HCT116 (cell line): ENCODE results near the gene P3H4.

Experiments used
- CEBPB ChIP-seq: IDR thresholded peaks from 2 replicates; pipeline ENCODE4 v1.6.1; 2012; ENCODE audit warnings: low read depth
- EGR1 ChIP-seq: IDR thresholded peaks from 2 replicates; pipeline ENCODE4 v1.6.1; 2012; ENCODE audit warnings: low read depth
- ELF1 ChIP-seq: IDR thresholded peaks from 2 replicates; pipeline ENCODE4 v1.6.1; 2012; ENCODE audit warnings: low read depth, borderline replicate concordance
- EZH2 ChIP-seq: fragments of 200-600 bp; sonication (generic); IDR thresholded peaks from 2 replicates; pipeline ENCODE4 v1.6.1; 2017; ENCODE audit warnings: antibody characterized with exemption, mixed run types
- JUND ChIP-seq: IDR thresholded peaks from 2 replicates; pipeline ENCODE4 v1.6.1; 2012
- POLR2A ChIP-seq: IDR thresholded peaks from 2 replicates; pipeline ENCODE4 v1.7.0; 2011; ENCODE audit warnings: borderline replicate concordance; ENCODE audit not compliant: insufficient read depth, insufficient read length; ENCODE audit errors: extremely low read depth
- POLR2AphosphoS5 ChIP-seq: IDR thresholded peaks from 2 replicates; pipeline ENCODE4 v1.6.1; 2011; ENCODE audit warnings: mild to moderate bottlenecking, low read depth, low read length, moderate library complexity
- RAD21 ChIP-seq: IDR thresholded peaks from 2 replicates; pipeline ENCODE4 v1.6.1; 2012; ENCODE audit warnings: low read depth, mild to moderate bottlenecking
- SRF ChIP-seq: IDR thresholded peaks from 2 replicates; pipeline ENCODE4 v1.6.1; 2012; ENCODE audit warnings: low read depth
- ZBTB33 ChIP-seq: IDR thresholded peaks from 2 replicates; pipeline ENCODE4 v1.6.1; 2011; ENCODE audit warnings: mild to moderate bottlenecking, low read length, moderate library complexity; ENCODE audit not compliant: insufficient replicate concordance; ENCODE audit errors: extremely low read depth
- TF ChIP-seq, protein P1 (sequence below), 3 experiments: fragments of 200-600 bp in 1 of 3; sonication (generic) in 1 of 3; IDR thresholded peaks in 2 of 3; conservative IDR thresholded peaks in 1 of 3; 2 replicates each; pipeline ENCODE4 v1.5.1; 2012 to 2017; ENCODE audit warnings: low read depth in 2 of 3, low read length in 2 of 3, antibody characterized with exemption in 1 of 3, borderline replicate concordance in 1 of 3, control low read depth in 1 of 3, mild to moderate bottlenecking in 1 of 3, mixed read lengths in 1 of 3, mixed run types in 1 of 3, moderate library complexity in 1 of 3; ENCODE audit not compliant: insufficient read depth in 1 of 3
- TF ChIP-seq, protein P2 (sequence below): IDR thresholded peaks from 2 replicates; pipeline ENCODE4 v1.6.1; 2012
- TF ChIP-seq, protein P3 (sequence below): IDR thresholded peaks from 2 replicates; pipeline ENCODE4 v1.6.1; 2012

DNA sequence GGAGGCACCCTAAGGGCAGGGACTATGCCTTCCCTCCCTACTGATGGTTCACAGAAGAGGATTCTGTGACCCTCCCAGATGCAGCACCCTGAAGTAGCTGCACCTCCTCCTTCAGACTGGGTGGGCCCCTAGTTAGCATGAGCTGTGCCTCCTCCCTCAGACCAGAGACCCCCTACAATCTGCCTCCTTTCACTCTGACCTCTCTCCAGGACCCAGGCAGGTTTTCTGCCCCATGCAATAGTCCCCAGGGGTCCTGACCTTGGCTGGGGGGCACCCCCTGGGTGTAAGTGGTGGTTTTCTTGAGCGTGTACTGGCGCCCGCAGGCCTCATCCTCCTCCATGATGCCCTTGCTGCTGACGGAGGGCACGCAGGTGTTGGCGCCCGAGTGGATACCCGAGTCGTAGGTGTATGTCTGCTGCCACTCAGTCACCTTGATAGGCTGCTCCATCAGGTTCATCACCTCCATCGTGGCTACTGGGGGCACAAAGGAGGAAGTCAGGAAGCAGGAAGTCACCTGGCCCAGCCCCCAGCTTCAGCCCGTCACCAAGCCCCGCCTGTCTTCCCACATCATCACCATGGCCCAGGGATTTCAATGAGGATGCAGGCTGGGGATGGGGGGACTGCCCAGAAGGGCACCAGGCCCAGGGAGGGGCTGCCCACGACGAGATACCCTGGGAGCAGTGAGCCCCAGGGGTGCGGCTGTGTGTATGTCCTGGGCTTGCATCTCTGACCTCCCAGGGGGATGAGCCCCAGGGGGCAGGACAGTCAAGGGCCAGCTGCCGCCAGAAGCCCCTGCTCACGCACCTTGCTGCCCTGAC lies 40.2 kb downstream of the P3H4 start:
- no peak for TF ChIP-seq SRF
- TF ChIP-seq ELF1: no peak
- no peak for TF ChIP-seq CEBPB
- TF ChIP-seq, protein P1, sequence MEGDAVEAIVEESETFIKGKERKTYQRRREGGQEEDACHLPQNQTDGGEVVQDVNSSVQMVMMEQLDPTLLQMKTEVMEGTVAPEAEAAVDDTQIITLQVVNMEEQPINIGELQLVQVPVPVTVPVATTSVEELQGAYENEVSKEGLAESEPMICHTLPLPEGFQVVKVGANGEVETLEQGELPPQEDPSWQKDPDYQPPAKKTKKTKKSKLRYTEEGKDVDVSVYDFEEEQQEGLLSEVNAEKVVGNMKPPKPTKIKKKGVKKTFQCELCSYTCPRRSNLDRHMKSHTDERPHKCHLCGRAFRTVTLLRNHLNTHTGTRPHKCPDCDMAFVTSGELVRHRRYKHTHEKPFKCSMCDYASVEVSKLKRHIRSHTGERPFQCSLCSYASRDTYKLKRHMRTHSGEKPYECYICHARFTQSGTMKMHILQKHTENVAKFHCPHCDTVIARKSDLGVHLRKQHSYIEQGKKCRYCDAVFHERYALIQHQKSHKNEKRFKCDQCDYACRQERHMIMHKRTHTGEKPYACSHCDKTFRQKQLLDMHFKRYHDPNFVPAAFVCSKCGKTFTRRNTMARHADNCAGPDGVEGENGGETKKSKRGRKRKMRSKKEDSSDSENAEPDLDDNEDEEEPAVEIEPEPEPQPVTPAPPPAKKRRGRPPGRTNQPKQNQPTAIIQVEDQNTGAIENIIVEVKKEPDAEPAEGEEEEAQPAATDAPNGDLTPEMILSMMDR (IDR thresholded peaks at IDR 0.05 in 2 of 3, conservative IDR thresholded peaks at IDR 0.05 in 1 of 3; ENCODE audit: borderline replicate concordance in 1 of 3, insufficient read depth in 1 of 3, low read depth in 2 of 3, low read length in 2 of 3): no peak
- TF ChIP-seq, protein P2, sequence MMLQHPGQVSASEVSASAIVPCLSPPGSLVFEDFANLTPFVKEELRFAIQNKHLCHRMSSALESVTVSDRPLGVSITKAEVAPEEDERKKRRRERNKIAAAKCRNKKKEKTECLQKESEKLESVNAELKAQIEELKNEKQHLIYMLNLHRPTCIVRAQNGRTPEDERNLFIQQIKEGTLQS: no peak
- no peak for TF ChIP-seq POLR2AphosphoS5
- no peak for TF ChIP-seq RAD21
- no peak for TF ChIP-seq POLR2A
- no peak for TF ChIP-seq EZH2
- TF ChIP-seq ZBTB33: no peak
- TF ChIP-seq, protein P3, sequence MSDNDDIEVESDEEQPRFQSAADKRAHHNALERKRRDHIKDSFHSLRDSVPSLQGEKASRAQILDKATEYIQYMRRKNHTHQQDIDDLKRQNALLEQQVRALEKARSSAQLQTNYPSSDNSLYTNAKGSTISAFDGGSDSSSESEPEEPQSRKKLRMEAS: no peak
- TF ChIP-seq EGR1: no peak
- TF ChIP-seq JUND: no peak
